Activated CD4-positive, alpha-beta T cell treated with anti-CD3 and anti-CD28 coated beads, Interleukin-10, Interleukin-2, amounts not matched to agents 100 ng/mL and 50 ng/mL, durations not matched to agents 16 hours and 8 hours (primary cell): Measurements from ENCODE around the gene TSPEAR.

Source experiments
- DNase-seq: peaks from one replicate; pipeline ENCODE4 v3.0.0-alpha.2; 2020

Gene TSPEAR

DNA sequence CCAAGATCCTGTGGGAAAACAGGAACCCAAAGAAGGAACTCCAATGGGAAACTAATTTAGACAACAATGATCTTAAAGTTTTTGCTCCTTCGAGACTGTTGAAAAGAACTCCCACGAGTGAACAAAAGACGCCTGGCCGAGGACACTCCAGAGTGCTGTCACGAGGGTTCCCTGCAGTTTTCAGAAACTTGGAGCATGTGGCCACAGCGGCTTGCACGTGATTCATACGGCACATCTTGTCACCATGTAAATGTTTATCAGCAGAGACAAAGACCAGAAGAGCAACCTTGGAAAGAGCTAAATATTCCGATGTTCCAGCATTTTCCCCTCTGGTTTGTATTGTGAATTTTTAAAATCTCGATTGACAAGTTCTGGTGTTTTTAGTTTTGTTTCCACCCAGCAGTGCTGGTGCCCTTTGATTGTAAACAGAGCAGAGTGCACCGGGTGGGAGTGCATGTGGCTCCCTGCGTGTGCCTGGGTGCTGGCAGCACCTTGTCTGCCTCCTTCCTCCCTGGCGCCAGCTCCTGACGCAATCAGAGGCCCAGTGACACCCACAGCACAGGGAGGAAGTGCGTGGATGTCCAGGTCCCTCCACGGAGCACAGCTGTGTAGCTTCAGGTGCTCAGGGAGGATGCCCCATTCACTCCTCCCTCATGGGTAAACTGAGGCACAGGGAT lies 233.1 kb downstream of the TSPEAR start:
- DNase-seq, result no peak

DNA sequence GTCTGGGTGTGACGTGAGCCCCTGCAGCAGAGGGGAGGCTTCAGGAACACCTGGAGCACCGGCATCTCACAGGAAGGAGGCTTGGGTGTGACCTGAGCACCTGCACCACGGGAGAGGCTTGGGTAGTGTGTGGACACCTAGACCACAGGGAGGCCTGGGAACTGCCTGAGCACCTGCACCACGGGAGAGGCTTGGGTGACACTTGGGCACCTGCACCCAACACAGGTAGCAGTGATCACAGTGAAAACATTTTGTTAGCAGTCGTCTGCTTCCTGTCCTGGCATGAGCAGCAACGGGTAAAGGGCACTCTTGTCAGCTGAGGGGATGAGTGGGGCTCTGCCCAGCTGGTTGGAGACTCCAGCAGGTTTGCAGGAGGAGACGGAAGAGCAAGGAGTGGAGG lies 233.7 kb downstream of the TSPEAR start:
- DNase-seq, result no peak

DNA sequence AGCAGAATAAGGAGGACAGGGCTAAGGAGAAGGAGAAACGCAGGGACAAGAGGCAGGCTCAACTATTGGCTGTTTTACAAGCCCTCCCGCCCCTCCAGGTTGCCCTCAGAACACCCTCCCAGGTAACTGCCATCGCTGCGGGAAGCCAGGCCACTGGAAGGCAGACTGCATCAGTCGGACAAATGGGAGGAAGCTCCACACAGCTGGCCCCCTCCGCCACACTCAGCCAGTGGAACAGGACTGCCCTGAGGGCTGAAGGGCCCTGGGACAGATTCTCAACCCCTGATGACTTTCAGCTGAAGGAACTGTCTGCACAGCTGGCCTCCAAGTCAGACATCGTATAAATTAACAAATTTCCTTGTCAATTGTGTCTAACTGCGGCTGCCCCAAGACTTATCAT lies 234.2 kb downstream of the TSPEAR start:
- DNase-seq, result no peak

DNA sequence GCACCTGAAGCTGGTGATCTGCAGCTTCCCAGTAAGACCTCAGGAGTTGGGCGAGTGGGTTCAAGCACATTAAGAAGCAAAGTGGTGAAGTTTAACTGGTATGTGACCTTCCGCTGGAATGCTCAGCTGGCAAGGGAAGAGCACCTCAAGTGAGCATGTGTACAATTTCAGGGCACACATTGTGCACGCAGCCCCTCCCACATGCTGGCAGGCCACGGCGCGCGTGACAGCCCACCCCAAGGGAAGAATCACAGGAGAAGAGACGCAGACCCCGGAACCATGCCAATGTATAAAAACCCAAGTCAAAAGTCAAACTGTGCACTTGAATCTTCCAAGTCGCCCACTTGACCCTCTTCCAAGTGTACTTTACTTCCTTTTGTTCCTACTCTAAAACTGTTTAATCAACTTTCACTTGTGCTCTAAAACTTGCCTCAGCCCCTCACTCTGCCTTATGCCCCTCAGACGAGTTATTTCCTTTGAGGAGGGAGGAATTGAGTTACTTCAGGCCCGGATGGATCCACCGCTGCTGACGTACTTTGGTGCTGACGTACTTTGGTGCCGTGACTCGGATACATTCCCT lies 236.0 kb downstream of the TSPEAR start:
- no peak for DNase-seq

DNA sequence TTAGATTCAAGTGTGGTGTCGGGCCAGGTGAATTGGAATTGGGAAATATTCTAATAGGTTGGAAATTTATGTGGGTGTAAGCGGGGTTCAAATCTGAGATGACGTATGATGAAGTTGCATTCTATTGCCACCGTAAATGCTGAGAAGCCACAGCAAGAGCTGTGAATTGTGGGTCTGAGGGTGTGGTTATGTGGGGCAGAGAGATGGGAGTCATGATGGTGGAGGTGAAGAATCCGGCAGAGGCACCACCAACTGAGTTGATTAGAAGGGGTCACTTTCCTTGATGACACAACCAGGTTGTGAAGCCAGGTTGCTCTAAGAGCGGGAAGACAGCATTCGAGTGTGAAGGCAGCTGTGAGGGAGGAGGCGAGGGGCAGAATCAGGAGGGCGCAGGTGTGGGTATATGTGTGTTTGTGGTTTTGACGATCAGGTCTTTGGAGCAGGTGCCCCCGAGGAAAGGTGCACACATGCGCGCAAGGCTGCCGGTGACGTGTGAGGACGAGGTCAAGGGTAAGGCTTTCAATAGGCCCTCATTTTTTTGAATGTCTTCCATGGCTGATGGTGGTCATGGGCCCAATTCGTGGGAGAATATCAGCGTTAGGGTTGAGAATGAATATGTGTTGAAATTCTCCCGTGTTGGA lies 237.3 kb downstream of the TSPEAR start:
- no peak for DNase-seq

DNA sequence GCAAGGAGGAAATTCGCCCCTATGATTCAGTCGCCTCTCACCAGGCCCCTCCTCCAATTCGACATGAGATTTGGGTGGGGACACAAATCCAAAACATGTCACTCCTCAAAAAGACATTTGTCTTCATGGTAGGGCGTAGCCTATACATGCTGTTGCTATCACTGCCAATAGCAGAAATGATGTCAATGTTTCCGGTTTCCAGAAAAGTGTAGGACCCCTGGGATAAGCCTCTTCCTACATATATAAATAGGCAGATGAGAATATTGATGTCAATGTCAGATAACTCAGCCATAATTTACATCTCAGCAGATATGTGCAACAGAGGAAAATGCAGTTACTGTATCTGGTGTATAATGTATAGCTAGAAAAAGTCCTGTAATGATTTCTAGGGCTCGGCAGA lies 239.4 kb downstream of the TSPEAR start:
- DNase-seq, result no peak

DNA sequence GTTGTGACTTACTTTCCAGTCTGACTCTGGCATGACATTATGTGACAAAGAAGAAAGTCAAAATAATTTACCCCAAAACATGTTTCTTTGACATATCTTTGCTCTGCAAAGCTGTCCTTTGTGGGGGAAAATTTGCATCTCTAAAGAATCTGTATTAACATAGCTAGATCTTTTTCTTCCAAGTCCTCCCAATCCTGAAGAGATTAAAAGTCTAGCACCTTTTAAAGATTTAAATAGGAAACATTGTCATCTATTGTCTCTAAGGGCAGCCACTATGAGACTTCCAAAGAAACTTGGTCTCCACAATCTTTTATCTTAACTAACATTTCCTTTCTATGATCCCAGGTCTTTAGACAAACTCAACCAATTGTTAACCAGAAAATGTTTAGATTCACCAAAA lies 240.0 kb downstream of the TSPEAR start:
- DNase-seq, result no peak

DNA sequence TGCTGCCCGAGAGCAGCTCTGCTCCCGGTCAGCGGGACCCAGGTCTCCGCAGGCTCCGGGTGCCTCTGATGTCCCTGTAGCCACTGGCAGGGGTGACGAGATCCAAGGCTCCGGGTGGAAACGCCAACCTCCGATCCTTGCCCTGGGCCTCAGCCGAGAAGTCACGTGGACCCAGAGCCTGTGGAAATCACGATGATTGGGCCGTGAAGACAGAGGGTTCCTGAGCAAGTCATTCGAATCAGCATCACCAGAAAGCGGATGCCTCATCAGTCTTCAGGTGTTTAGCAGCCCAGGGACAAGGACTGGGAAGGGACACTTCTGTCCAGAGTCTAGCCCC lies 243.5 kb downstream of the TSPEAR start:
- no peak for DNase-seq

DNA sequence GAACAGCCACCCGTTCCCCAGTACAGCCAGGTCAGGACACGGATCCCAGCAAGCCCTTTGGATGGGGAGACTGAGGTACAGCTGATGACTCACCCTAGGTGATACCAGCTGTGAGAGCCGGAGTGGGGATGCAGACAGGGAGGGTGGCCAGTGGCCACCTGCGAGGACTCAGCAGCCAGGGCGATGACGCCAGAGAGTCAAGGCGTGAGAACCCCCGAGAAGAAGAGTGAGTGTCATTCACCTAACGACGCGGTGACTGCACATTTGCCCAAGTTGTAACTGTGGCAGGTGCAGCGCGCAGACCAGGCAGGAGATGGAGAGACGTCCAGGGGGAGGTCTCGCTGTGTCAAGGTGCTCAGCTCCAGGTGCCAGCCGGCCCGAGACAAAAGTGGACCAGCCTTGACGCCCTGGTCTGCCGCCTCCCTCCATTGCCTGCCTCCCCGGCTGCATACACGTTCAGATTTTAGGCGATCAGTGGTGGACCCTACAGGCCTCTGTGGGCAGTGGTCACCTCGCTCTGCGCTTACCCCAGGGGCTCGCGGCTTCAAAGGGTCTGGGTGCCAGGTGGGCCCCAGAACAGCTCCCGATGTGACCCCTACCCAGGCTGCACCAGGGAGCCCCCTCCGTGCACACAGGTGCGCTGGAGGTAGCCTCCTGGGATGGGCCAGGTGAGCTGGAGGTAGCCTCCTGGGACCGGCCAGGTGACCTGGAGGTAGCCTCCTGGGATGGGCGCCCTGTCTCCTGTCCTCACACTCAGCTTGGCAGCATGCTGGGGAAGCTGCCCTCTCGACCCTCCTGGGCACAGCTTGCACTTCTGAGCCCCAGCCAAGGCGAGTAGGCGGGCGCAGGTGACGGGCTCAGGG lies 244.1 kb downstream of the TSPEAR start:
- no peak for DNase-seq

DNA sequence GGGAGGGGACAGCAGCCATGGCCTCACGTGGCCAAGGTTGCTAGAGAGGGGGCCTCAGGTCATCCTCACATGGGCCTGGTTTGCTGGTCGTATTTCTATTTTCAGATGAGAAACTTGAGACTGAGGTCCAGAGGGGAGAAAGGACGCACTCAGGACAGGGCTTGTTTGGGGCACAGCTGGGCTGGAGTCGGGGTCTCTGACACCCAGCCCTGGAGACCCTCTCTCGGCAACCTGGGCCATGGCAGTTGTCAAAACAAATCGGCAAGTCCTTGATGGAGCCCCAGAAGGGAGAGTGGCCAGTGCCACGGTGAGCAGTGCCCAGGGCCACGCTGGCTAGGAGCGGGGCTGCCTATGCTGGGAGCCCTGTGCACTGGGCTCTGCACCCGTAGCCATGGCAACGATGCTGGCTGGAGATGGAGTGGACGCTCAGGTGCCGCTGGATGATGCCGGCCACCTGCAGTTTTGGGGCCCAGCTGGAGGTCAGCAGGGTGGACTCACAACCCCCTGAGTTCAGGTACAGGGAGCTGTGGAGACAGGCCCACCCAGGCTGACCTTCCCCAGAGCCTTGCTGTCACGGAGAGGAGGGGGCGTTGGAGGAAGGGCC lies 244.9 kb downstream of the TSPEAR start:
- DNase-seq, result no peak

DNA sequence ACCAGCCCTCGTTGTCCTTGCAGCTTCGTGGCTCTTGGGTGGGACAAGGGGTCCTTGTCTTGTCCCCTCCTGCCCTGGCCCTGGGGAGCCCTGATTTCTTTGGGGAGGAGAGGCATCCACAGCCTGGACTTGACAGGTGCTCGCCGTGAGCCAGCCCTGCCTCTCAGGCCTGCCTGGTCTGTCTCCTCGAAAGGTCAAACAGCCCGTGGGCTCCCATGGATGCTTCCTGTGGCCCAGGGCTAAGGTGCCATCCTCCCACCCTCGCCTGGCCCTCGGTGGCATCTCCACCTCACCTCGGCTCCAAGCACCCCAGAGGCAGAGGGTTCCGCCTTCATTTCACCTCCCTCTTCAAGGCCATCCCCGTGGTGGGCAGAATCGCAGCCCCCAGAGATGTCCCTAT lies 247.0 kb downstream of the TSPEAR start:
- DNase-seq, result no peak

DNA sequence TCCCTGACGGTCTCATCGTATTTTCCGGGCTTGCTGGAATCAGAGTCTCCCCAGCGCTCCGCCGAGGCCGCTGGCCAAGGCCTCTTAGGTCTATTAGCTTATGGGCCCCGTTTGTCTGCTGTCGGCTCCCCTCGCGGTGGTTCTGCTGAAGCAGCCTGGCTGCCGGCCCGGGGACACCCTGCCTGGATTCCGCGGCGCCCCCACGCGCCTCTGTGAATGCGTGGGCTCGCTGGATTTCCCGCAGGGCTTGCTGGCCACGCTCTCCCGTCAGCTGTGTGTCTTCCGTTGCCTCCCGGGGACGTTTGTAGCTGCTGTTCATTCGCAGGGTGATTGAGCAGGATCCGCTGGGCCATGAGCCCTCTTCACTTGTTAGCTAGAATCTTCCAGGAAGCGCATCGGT lies 247.6 kb downstream of the TSPEAR start:
- DNase-seq, result no peak

DNA sequence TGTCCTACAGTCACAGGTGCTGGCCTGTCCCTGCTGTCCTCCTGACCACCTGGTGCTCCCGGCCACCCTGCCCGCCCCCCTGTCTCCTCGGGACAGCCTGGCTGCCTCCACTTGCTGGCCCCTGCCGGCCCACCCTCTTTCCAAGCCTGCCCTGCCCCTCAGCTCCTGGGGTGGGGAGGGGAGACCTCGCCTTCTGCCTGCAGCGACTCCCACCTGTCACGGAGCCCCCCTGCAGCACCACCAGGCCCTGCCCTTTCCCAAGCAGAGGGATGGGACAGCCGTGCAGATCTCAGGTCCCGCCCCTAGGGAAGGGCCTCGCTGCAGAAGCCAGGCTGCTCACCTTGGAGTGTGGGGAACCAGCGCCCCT lies 248.6 kb downstream of the TSPEAR start:
- no peak for DNase-seq

DNA sequence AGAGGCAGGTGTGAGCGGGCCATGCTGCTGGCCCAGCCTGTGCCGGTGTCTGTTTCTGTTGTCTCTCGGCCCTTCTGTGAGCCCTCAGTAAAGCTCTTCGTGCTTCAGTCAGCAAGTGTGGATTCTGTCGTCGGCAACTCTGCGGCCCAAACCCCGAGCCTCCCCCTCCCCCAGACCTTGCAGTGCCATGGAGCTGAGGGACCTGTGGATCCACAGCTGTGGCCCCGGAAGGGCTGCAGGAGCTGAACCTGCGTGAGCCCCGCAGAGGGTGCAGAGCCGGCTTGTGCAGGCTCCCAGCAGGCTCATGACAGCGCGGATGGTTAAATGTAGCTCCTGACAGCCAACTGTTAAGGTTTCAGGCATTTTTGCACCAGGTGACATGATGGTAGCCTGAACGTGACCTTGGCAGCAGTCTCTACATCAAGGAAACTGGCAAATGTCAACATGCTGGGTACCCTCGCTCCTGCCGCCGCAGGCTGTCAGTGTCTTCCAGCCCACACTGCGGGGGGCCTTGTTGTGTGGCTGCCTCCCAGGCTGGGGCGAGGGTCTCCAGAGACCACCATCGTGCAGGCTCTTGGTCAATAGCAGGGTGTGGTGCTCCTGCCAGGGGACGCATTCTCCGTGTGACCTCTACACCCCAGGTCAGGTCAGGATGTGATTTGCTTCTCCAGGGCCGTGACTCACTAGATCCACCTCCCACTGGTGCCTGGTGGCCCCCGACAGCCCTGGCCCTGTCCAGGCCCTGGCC lies 249.1 kb downstream of the TSPEAR start:
- DNase-seq, result no peak

DNA sequence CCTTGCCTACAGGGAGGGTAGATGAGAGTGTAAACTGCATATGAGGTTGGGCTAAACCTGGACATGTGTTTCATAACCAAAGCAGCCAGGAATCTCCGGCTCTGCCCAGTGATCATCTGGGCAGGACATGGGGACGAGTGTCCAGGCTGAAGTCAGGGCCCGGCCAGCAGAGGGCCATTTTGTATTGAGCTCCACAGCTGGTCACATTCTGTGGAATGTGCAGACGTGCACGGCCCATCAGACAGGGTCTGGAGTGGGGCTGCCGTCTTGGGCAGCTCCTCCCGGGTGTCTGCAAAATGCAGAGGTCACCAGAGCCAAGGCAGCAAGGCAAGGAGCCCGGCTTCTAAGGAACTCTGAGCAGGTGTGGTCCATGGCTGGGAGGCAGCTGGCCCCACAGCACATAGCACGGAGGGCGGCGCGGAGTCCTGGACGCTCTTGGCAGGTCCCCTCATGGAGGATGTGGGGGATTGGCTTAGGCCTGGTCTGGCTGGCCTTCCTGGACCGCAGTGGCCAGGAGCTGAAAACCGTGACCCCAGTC lies 249.8 kb downstream of the TSPEAR start:
- DNase-seq, result no peak

DNA sequence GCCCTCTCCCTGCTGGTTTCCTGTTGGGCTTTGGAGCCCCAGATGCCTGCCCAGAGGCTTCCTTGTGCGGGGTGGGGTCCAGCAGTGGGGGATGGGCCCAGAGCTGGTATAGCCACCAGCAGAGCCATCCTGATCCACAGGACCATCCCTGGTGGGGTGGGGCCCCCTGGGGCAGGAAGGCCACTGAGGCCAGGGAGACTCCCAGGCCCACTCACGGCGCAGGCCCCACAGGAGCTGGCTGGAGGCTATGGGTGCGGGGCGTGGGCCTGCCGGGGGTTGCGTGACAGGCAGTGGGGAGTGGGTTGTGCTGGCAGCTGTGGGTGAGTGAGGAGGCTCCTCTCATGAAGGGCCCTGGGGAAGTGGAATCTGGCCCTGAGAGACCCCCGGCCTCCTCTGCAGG lies 250.4 kb downstream of the TSPEAR start:
- DNase-seq, result no peak

DNA sequence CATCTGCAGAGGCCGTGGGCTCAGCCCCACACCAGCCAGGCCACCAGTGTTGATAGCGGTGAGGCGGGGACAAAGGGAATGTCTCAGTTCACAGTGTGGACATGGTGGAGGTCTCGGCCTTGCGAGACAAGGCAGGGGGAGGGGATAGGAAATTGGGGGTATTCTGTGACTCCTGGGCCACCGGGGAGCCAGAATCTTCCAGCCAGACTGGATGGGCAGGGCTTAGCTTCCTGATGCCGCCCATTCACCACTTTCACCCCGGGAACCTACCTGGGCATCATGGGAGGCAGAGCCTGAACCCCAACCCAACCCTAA lies 251.0 kb downstream of the TSPEAR start:
- DNase-seq, result no peak

DNA sequence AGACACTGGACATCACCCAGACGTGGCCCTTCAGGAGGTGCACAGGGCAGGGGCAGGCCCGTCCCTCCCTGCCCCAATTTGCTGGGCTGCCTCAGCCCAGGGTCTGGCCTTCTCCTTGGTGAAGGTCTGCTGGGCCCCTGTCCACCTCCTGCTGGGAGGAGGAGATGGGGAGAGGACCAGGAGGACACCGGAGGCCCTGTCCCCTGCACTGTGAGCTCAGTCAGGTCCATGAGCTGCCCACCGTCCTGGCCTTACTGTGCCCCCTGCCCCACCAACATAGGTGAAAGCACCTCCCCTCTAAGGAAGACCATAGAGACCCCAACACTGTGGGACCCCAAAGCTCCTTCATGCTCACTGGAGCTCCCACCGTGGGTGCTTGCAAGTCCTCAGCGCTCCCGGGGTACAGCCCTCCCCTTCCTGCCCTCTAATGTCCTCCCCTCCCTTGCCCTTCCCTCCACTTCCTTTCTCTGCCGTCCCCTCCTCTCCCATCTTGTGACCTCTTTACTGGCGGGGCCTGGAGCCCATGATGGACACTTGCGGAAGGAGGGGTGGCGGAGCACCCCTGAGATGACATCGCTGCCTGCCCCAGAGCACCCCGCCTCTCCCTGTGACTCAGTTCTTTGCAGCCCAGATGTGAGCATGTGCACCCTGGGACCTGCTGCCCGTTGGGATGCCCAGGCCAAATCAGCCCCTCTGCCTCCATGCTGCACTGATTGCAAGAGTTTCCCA lies 251.5 kb downstream of the TSPEAR start:
- DNase-seq, result no peak

DNA sequence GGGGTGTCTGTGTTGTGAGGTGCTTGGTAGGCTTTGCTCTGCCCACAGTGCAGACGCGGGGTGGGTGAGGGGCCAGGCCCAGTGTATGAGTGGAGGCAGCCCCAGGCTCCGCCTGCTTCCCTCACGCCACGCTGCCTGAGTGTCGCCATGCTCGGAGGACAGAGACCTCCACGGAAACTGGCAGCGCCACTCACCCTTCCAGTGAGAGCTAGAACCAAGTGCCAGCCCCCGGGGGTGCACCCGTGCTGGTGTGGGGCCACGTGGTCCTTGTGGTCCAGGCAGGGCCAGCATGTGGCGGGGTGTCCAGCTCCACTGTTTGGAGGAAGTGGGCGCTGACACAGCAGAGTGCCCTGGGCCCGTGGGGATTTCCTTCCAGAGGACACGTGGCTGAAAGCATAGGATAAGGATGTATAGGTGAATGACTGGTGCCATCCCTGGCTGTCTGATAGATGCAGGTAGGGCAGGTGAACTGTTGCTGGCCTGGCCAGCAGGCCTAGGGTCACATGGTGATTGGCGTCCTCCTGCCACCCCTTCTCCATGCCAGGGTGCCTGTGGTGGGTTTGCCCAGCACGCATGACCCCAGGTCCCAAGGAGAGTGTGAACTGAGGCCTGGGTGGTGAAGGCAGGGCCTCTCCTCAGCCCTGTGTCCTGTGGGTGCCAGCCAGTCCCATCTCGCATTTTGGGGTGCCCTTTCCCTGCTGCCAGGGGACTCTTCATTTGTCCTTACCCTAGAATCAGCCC lies 252.2 kb downstream of the TSPEAR start:
- DNase-seq, result no peak

DNA sequence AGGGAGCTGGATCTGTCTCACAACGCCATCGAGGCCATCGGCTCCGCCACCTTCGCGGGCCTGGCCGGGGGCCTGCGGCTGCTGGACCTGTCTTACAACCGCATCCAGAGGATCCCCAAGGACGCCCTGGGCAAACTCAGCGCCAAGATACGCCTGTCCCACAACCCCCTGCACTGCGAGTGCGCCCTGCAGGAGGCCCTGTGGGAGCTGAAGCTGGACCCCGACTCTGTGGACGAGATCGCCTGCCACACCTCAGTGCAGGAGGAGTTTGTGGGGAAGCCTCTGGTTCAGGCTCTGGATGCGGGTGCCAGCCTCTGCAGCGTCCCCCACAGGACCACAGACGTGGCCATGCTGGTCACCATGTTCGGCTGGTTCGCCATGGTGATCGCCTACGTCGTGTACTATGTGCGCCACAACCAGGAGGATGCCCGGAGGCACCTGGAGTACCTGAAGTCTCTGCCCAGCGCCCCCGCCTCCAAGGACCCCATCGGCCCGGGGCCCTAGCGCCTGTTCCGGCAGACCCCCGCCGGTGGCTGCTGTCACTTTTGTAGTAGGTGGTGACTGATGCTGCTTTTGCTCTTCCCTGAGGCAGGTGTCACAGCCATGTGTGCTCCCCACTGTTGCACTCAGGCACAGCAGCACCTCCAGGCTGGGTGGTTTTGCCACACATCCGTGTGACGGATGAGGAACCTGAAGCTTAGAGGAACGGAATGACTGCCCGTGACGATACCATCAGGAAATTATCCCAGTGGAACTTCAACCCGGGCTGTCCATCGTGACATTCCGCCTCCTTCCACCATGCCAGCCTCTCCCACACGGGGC lies 254.2 kb downstream of the TSPEAR start:
- DNase-seq, result no peak
